GM18499 (cell line): ENCODE measurements around the gene CPNE4.
A peak's percentile ranks its signal among the peaks of the same experiment; 100 is the strongest.

Experiments used
- ATAC-seq: cut with Tn5 transposase; IDR thresholded peaks from one replicate; pipeline ENCODE4 v1.9.1; 2021; ENCODE audit warnings: moderate number of reproducible peaks; ENCODE audit not compliant: insufficient read depth, unreplicated experiment

CPNE4 gene

DNA sequence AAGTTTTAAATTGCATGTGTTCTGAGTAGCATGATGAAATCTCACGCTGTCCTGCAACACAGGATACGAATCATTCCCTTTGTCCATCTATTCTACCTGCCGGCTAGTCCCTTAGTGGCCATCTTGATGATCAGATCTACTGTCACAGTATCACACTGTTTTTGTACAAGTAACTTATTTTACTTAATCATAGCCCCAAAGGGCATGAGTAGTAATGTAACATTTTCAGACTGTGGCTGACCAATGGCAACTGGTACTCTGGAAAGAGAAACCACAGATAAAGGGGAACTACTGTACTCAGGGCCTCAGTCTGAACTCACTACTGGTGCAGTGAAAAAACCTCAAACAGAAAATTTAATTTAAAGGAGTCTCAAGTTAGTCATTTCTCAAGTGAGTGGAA lies 404.7 kb downstream of the CPNE4 start:
- ATAC-seq = peak; percentile 91

- no peak for ATAC-seq
Measured at GRCh38 chr3:131623431-131623830, 411.4 kb downstream of the CPNE4 start.

DNA sequence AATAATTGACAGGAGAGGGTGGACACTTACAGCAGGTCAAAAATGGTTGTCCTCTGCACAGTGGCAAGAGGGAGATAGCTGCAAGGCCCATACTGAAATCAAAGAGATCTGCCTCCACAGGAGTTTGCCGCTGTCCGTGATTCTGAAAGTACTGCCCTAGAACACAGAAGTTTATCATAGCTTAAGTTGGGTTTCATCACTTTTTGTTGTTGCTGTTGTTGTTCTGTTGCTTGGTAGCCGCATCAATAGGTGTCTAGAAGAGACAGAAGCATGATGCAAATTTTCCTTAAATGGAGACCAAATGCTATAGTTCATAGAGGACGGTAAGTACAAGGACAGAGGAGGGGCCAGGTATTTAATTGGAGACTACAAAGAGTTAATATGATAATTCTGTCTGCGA lies 412.1 kb downstream of the CPNE4 start:
- ATAC-seq = no peak

DNA sequence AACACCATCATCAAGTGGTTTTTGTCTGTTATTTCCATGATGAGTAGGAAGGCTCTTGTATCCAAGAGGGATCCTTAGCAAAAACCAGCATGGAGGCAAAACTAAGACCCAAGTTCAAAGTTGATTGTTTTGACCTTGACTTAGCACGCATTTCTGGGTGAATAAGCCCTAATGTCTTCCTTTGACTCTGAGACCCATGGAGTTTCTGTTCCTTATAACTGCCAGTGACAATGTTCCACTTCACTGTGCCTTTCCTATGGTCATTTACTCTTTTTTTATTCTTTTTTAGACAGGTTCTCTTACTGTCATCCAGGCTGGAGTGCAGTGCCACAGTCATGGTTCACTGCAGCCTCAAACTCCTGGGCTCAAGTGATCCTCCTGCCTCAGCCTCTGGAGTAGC lies 413.8 kb downstream of the CPNE4 start:
- no peak for ATAC-seq

DNA sequence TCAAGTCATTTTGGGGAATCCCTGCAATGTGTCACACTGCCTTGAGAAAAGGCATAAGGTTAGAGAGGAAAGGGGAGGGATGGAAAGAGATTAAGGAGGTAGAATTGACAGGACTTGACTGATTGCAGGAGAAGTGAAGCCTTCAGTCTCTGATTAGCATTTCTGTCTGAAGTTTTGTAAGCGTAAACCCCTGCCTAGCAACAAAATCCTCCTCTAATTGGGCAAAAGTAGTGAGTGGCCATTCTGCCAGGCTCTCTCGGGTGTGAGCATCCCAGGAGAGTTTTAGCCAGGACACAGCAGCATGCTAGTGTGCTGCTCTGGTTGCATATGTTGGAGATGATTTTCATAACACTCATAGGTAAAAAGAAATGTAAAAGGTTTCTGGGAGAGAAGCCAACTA lies 415.0 kb downstream of the CPNE4 start:
- ATAC-seq = no peak

DNA sequence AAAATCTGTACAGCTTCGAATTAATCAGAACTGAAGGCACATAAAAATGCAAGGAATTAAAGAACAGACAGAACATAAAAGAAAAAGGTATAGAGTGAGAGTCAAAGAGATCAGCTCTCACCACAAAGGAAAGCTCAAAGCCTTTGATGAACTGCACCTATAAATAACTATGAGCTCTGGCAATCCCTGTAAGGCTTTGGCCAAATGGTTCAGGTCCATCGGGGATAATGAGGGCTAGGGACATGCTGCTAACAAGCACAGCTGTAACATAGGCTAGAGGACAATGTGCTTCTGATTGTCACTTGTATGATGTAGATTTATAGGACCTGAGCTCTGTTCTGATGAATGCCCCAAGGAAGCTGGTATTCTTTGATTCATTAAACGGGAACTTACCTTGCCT lies 418.1 kb downstream of the CPNE4 start:
- no peak for ATAC-seq

- no peak for ATAC-seq
Measured at GRCh38 chr3:131612745-131613144, 422.1 kb downstream of the CPNE4 start.

- ATAC-seq = no peak
Measured at GRCh38 chr3:131610174-131610573, 424.6 kb downstream of the CPNE4 start.

GRCh38 chr3:131608741-131609140 lies 426.1 kb downstream of the CPNE4 start:
- no peak for ATAC-seq

- ATAC-seq = no peak
Measured at GRCh38 chr3:131608296-131608695, 426.5 kb downstream of the CPNE4 start.

DNA sequence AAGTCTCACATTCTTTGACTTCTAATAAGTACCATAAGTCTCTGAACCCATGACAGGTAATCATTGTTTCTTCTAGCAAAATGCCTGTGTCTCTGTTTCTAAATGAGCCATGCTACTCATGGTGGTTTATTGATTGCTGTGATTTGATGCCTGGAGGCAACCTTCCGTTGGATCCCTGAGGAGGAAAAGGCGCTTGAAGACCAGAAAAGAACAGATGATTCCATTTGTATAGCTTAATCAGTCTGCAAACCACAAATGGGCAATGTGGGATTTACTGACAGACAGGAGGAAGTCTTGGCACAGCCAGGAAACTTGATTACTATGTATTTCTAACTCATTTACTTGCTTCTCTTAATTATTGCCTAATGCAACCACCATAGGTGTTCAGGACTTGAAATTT lies 428.9 kb downstream of the CPNE4 start:
- no peak for ATAC-seq

- no peak for ATAC-seq
Measured at GRCh38 chr3:131602011-131602779, 432.6 kb downstream of the CPNE4 start.

DNA sequence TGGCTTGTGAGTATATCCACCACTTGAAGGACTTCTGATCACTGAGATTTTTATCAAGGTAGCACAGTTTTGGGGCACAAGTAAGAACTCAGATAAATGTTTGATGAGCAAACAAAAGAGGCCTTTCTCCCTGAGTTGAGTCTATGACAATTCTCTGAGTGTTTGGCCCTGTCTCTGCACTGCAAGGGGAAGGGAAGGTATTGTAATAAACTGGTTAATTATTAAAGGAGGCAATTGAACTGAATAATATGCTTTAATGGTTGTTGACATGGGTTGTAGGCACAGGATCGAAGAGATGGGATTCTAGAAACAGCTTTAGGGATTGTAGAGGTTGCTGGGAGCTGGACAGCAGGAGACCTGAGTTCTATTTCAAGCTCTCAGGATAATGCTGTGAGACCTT lies 437.0 kb downstream of the CPNE4 start:
- no peak for ATAC-seq

DNA sequence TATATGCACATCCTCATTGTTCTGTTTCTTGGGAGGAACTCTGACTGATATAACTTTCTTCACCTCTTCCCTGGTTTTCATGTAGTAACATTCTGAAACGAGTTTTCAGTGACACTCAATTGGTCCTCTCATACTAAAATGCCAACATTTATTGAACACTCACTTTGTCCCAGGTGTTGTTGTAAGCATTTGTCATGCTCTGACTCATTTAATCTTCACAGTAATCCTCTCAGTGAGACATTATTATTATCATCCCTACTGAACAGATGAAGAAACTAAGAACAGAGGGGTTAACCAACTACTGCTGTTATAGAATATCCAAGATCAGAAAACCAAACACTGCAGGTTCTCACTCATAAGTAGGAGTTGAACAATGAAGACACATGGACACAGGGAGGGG lies 437.9 kb downstream of the CPNE4 start:
- ATAC-seq = no peak

GRCh38 chr3:131591394-131592014 lies 443.3 kb downstream of the CPNE4 start:
- no peak for ATAC-seq

DNA sequence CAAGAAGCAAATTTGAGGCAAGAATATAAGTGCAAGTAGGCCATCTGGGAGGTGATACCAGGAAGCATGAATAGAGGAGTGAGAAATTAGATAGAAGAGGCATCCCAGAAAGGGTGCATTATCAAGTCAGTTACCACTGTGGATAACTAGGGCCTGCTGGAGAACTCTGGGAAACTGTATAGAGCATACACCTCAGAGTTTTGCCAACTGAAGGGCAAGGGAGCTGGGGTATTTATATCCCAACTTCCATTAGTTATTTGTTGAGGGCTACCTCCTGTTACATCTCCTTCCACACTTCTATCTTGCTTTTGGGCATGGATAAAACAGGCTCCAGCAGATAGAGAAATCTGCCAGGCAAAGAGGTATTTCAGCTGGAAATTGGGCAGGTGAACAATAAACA lies 448.5 kb downstream of the CPNE4 start:
- no peak for ATAC-seq

DNA sequence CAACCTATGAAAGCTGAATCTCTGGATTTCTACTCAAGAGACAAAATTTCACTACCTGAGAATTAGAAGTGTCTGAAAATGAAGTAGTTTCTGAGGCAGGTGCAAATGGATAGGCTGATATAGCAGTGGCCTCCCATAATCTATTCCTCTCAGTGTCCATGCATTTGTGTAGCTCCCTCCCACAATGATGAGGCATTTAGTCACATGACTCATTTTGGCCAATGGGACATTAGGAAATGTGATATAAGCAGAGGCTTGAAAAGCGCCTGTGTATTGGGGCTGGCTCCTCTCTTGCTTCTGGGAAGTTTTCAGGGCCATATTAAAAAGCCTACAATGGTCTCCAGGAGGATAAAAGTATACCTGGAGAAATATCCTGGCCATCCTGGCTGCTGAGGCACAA lies 452.4 kb downstream of the CPNE4 start:
- no peak for ATAC-seq

DNA sequence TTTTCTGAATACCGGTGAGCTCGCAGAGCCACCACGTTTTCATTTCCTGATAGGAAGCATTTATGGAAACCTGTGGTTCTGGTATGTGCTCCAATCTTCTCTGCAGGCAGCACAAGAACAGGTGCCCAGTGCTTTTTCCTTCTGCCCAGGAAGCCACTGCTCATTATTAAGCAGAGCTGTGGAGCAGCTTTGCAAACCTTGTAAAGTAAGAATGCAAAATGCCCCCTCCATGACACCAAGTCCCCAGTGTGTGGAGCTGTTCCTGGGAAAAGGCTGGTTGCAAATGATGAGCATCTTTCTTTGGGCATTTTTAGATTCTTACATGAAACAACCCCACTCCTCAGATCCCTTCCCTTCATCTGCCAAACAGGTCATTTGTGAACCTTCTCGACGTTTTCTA lies 466.4 kb downstream of the CPNE4 start:
- no peak for ATAC-seq

DNA sequence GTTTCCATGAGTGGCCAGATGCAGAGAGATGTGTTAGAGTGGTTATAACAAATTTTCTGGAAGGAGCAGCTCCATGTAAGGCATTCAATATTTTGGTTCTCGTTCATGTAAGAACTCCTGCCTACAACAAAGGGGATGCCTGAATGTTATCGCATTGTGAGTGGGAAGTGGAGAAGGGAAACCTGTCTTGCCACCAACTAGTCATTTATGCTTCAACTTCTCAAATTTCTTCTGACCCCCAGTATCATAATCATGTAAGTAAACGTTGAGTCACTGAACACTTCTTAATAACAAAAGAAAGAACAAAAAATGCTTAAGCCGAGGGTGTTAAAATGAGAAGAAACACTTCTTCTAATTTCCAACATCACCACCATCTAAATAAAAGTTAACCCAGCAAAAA lies 470.0 kb downstream of the CPNE4 start:
- no peak for ATAC-seq

DNA sequence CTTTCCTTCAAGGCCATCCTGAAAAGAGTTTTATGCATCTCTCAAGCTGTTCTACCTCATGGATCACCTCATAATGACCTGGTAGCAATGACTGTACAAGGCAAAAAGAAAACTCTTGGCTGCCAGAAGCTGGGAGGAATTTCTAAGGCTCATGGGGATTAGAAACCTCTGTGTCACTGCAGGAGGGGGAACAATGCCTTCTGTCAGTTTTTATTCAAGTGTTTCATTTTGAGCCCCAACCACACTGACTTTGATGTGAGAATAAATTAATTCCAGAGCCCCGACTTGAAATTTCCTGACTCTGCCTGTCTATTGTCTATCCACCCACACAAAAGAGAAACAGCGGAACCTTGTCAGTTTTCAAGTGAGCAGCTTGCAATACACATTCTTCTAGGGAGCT lies 473.3 kb downstream of the CPNE4 start:
- ATAC-seq = no peak

GRCh38 chr3:131560795-131561194 lies 474.0 kb downstream of the CPNE4 start:
- no peak for ATAC-seq

DNA sequence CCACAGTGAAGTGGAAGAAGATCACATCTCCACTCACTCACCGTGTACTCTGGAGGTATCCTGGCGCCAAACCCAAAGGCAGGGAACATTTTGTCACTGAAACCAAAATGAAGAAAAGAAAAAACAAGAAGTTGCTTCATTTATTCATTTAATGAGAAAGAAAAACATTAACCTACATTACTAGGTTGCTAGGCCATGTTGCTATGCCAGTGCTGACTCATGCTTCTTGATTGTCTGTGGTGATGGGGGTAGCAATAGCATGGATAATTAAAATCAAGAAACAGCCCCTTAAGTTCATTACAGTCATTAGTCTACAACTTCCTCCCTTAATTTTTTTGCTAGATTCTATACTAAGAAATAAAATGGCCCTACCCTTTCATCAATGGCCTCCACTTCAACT lies 479.4 kb downstream of the CPNE4 start:
- ATAC-seq = no peak
